Stimulated activated CD8-positive, alpha-beta memory T cell treated with anti-CD3 and anti-CD28 coated beads, Interleukin-12 subunit alpha, Interleukin-12 subunit beta, amount 100 ng/mL, for 1 hour (primary cell): ENCODE results near the gene POLR3A.
"Not testable (repeated sequence)": the region's sequence is repeated elsewhere in the genome, so short reads cannot be mapped to it uniquely, and the experiment has no call there.

Source experiments
- DNase-seq: peaks from one replicate; pipeline ENCODE4 v3.0.0-alpha.2; 2020; ENCODE audit warnings: low read depth

Gene POLR3A

GRCh38 chr10:78029269-78030226 lies at the start of gene POLR3A:
TSS of gene POLR3A (minus strand) at chr10:78029515. CDS start at chr10:78029407, 108 bp downstream.
- peak; percentile 85 for DNase-seq

GRCh38 chr10:78078539-78079330 lies 49.4 kb upstream of the POLR3A start:
- DNase-seq: no peak

- not testable (repeated sequence) for DNase-seq
Measured at GRCh38 chr10:78075806-78076205, 46.5 kb upstream of the POLR3A start.

GRCh38 chr10:78072504-78072903 lies 43.2 kb upstream of the POLR3A start:
- no peak for DNase-seq

GRCh38 chr10:78071857-78072179 lies 42.5 kb upstream of the POLR3A start:
- DNase-seq: no peak

GRCh38 chr10:78071140-78071856 lies 42.0 kb upstream of the POLR3A start:
- no peak for DNase-seq

- no peak for DNase-seq
Measured at GRCh38 chr10:78070726-78071125, 41.4 kb upstream of the POLR3A start.

- not testable (repeated sequence) for DNase-seq
Measured at GRCh38 chr10:78070064-78070463, 40.7 kb upstream of the POLR3A start.

- DNase-seq: no peak
Measured at GRCh38 chr10:78069151-78069550, 39.8 kb upstream of the POLR3A start.

- DNase-seq: no peak
Measured at GRCh38 chr10:78066728-78067430, 37.6 kb upstream of the POLR3A start.

GRCh38 chr10:78066012-78066411 lies 36.7 kb upstream of the POLR3A start:
- DNase-seq: no peak

GRCh38 chr10:78065611-78066010 lies 36.3 kb upstream of the POLR3A start:
- DNase-seq: no peak

- not testable (repeated sequence) for DNase-seq
Measured at GRCh38 chr10:78064919-78065318, 35.6 kb upstream of the POLR3A start.

GRCh38 chr10:78063236-78063635 lies 33.9 kb upstream of the POLR3A start:
- DNase-seq: no peak

- no peak for DNase-seq
Measured at GRCh38 chr10:78062296-78062695, 33.0 kb upstream of the POLR3A start.

- no peak for DNase-seq
Measured at GRCh38 chr10:78059906-78060702, 30.8 kb upstream of the POLR3A start.

GRCh38 chr10:78058562-78058961 lies 29.2 kb upstream of the POLR3A start:
- no peak for DNase-seq

GRCh38 chr10:78053211-78053868 lies 24.0 kb upstream of the POLR3A start:
- DNase-seq: no peak

- DNase-seq: no peak
Measured at GRCh38 chr10:78049851-78050250, 20.5 kb upstream of the POLR3A start.

- DNase-seq: peak; percentile 77
Measured at GRCh38 chr10:78047314-78047891, 18.1 kb upstream of the POLR3A start.
